Stimulated activated CD4-positive, alpha-beta T cell treated with anti-CD3 and anti-CD28 coated beads, Interleukin-1b, Interleukin-23, amount 100 ng/mL, for 4 hours (primary cell): ENCODE results near the gene MEIOSIN.

Experiments used
- DNase-seq, 2 donors: peaks; one replicate each; pipeline ENCODE4 v3.0.0-alpha.2; 2020; ENCODE audit warnings: low read depth in 2 of 2

MEIOSIN gene

GRCh38 chr19:45764945-45765701 is 31.9 kb downstream of the MEIOSIN start:
- DNase-seq = no peak

GRCh38 chr19:45765702-45766295 is 32.6 kb downstream of the MEIOSIN start:
- no peak for DNase-seq

- DNase-seq = no peak
Measured at GRCh38 chr19:45766296-45766868, 33.1 kb downstream of the MEIOSIN start.

- no peak for DNase-seq
Measured at GRCh38 chr19:45766869-45767346, 33.7 kb downstream of the MEIOSIN start.

GRCh38 chr19:45767410-45767880 is 34.2 kb downstream of the MEIOSIN start:
- no peak for DNase-seq

- no peak for DNase-seq
Measured at GRCh38 chr19:45767881-45768654, 34.8 kb downstream of the MEIOSIN start.

GRCh38 chr19:45768655-45768983 is 35.4 kb downstream of the MEIOSIN start:
- DNase-seq = peak in 1 of 2 donors; percentile 41

GRCh38 chr19:45768984-45769782 is 35.9 kb downstream of the MEIOSIN start, which contains the start of gene SIX5:
Gene SIX5 (minus strand): TSS chr19:45769252. CDS start chr19:45768844, 408 bp downstream.
- peak; percentile 90 to 94 for DNase-seq

GRCh38 chr19:45769821-45770191 is 36.6 kb downstream of the MEIOSIN start:
- DNase-seq = peak in 1 of 2 donors; percentile 32

- DNase-seq = peak; percentile 86 to 88
Measured at GRCh38 chr19:45770192-45771101, 37.2 kb downstream of the MEIOSIN start.

- no peak for DNase-seq
Measured at GRCh38 chr19:45771311-45771933, 38.2 kb downstream of the MEIOSIN start.

GRCh38 chr19:45772130-45772840 is 39.0 kb downstream of the MEIOSIN start:
- DNase-seq = no peak

- DNase-seq = no peak
Measured at GRCh38 chr19:45772912-45773311, 39.7 kb downstream of the MEIOSIN start.

GRCh38 chr19:45773384-45773783 is 40.1 kb downstream of the MEIOSIN start:
- no peak for DNase-seq

GRCh38 chr19:45774765-45775164 is 41.5 kb downstream of the MEIOSIN start:
- DNase-seq = no peak

- no peak for DNase-seq
Measured at GRCh38 chr19:45777395-45777961, 44.2 kb downstream of the MEIOSIN start.

- DNase-seq = no peak
Measured at GRCh38 chr19:45778010-45778661, 44.9 kb downstream of the MEIOSIN start.
